Suprapubic skin (tissue), 4 donors: ENCODE measurements around the gene ZC3HAV1. TPM values are rescaled to one million over a fixed set of nuclear protein-coding genes. Genes with fewer than 3 reads are reported as not detected.

Experiments
- DNase-seq, 2 donors: peaks; one replicate each; pipeline ENCODE4 v3.0.0-alpha.2; 2019; ENCODE audit warnings: low spot score in 2 of 2
- H3K27ac ChIP-seq: fragments of 200-600 bp; sonication (generic); one replicate; pipeline ENCODE4 v1.5.1; 2019
- H3K27me3 ChIP-seq: fragments of 200-600 bp; sonication (generic); one replicate; pipeline ENCODE4 v1.5.1; 2019
- H3K36me3 ChIP-seq: fragments of 200-600 bp; sonication (generic); one replicate; pipeline ENCODE4 v1.5.1; 2019
- H3K4me1 ChIP-seq: fragments of 200-600 bp; sonication (generic); one replicate; pipeline ENCODE4 v1.5.1; 2019
- H3K4me3 ChIP-seq: fragments of 200-600 bp; sonication (generic); one replicate; pipeline ENCODE4 v1.5.1; 2019; ENCODE audit warnings: mild to moderate bottlenecking
- H3K9me3 ChIP-seq: fragments of 200-600 bp; sonication (generic); one replicate; pipeline ENCODE4 v1.5.1; 2019
- CTCF ChIP-seq, 2 donors: fragments of 200-600 bp in 1 of 2; fragments of 450-650 bp in 1 of 2; sonication (generic) in 1 of 2; IDR thresholded peaks; one replicate each; pipeline ENCODE4 v1.5.1; 2016 to 2019; ENCODE audit warnings: antibody characterized with exemption in 2 of 2, mild to moderate bottlenecking in 1 of 2, moderate library complexity in 1 of 2
- EP300 ChIP-seq: sonication (generic); formaldehyde crosslinking; IDR thresholded peaks from one replicate; pipeline ENCODE4 v1.6.1; 2017; ENCODE audit warnings: antibody characterized with exemption
- POLR2A ChIP-seq, 2 donors: fragments of 450-650 bp; IDR thresholded peaks; one replicate each; pipeline ENCODE4 v1.6.1; 2017; ENCODE audit warnings: antibody characterized with exemption in 2 of 2, mild to moderate bottlenecking in 2 of 2, moderate library complexity in 2 of 2
- POLR2AphosphoS5 ChIP-seq, 3 donors: sonication (generic); formaldehyde crosslinking; IDR thresholded peaks; one replicate each; pipeline ENCODE4 v1.6.1; 2017; ENCODE audit warnings: antibody characterized with exemption in 3 of 3
- WGBS: methylation state at CpG from one replicate; pipeline ENCODE4 v1.1.5; 2018; 5-methylcytosine and 5-hydroxymethylcytosine counted together
- total RNA-seq, 4 donors: library from RNA; depleted of rRNA; stranded (reverse); fragments of >200 nt; gene quantifications; one replicate each; pipeline ENCODE4 v1.1.0, GENCODE V29; 2016

ZC3HAV1 gene
- 10 to 100 TPM; 27.0 to 34.4 (median 29.8) TPM for total RNA-seq

GRCh38 chr7:139109188-139109982, at the start of gene ZC3HAV1:
TSS of gene ZC3HAV1 (minus strand) at chr7:139109720. CDS start at chr7:139109331, 389 bp downstream.
- peaks cover 38% of the 10 kb centered on the region for H3K4me1 ChIP-seq
- WGBS = under 1% methylated on average over 27 of the region's 68 CpGs
- H3K4me3 ChIP-seq = peak within 1 kb of the TSS; percentile 90
- no peaks in the 10 kb centered on the region for H3K27me3 ChIP-seq
- TF ChIP-seq POLR2AphosphoS5 (IDR thresholded peaks at IDR 0.05) (peak in 2 of 3 donors; percentile 8 to 44), POLR2A (IDR thresholded peaks at IDR 0.05) (peak; percentile 48 to 69), CTCF (IDR thresholded peaks at IDR 0.05) (no peak), EP300 (no peak)
- H3K9me3 ChIP-seq = no peaks in the 10 kb centered on the region
- peak; percentile 92 to 95 for DNase-seq
- H3K36me3 ChIP-seq = no peaks in the 10 kb centered on the region
- peak within 1 kb of the TSS; percentile 96 for H3K27ac ChIP-seq

- H3K36me3 ChIP-seq = no peaks in the 10 kb centered on the region
- WGBS = 66% methylated on average over 2 of the region's 2 CpGs
- no peak for TF ChIP-seq POLR2A (IDR thresholded peaks at IDR 0.05)
- H3K27ac ChIP-seq = no peak overlapping the region
- H3K27me3 ChIP-seq = no peaks in the 10 kb centered on the region
- no peak overlapping the region for H3K4me3 ChIP-seq
- H3K4me1 ChIP-seq = no peaks in the 10 kb centered on the region
- H3K9me3 ChIP-seq = no peaks in the 10 kb centered on the region
- DNase-seq = no peak
Measured at GRCh38 chr7:139153832-139154231, 44.3 kb upstream of the ZC3HAV1 start.

GRCh38 chr7:139152149-139152548, 42.6 kb upstream of the ZC3HAV1 start:
- Histone ChIP-seq H3K4me3 (no peak overlapping the region), H3K27ac (no peak overlapping the region), H3K27me3 (no peaks in the 10 kb centered on the region), H3K4me1 (no peaks in the 10 kb centered on the region), H3K9me3 (no peaks in the 10 kb centered on the region), H3K36me3 (no peaks in the 10 kb centered on the region)
- no peak for DNase-seq
- TF ChIP-seq POLR2A (IDR thresholded peaks at IDR 0.05) (no peak), POLR2AphosphoS5 (IDR thresholded peaks at IDR 0.05) (no peak)
- 94% methylated on average over 1 of the region's 1 CpG for WGBS

- Histone ChIP-seq H3K4me3 (no peak overlapping the region), H3K9me3 (no peaks in the 10 kb centered on the region), H3K27ac (no peak overlapping the region), H3K36me3 (peaks cover 6% of the 10 kb centered on the region), H3K4me1 (peaks cover 5% of the 10 kb centered on the region), H3K27me3 (no peaks in the 10 kb centered on the region)
- TF ChIP-seq CTCF (IDR thresholded peaks at IDR 0.05) = no peak
- WGBS = 85% methylated on average over 4 of the region's 4 CpGs
- no peak for DNase-seq
Measured at GRCh38 chr7:139139150-139139549, 29.6 kb upstream of the ZC3HAV1 start.

GRCh38 chr7:139133335-139134139, 24.0 kb upstream of the ZC3HAV1 start:
- 1% methylated on average over 28 of the region's 36 CpGs for WGBS
- no peaks in the 10 kb centered on the region for H3K36me3 ChIP-seq
- peak overlapping the region; percentile 56 for H3K4me3 ChIP-seq
- no peaks in the 10 kb centered on the region for H3K27me3 ChIP-seq
- peak overlapping the region; percentile 45 for H3K27ac ChIP-seq
- peak; percentile 89 to 96 for DNase-seq
- TF ChIP-seq POLR2A (IDR thresholded peaks at IDR 0.05) = no peak
- TF ChIP-seq EP300 = no peak
- TF ChIP-seq POLR2AphosphoS5 (IDR thresholded peaks at IDR 0.05) = peak in 1 of 3 donors; percentile 55
- TF ChIP-seq CTCF (IDR thresholded peaks at IDR 0.05) = no peak
- H3K4me1 ChIP-seq = peaks cover 15% of the 10 kb centered on the region
- H3K9me3 ChIP-seq = no peaks in the 10 kb centered on the region

GRCh38 chr7:139132887-139133286, 23.4 kb upstream of the ZC3HAV1 start:
- peak overlapping the region; percentile 56 for H3K4me3 ChIP-seq
- WGBS = 53% methylated on average over 6 of the region's 6 CpGs
- TF ChIP-seq POLR2A (IDR thresholded peaks at IDR 0.05) (no peak), CTCF (IDR thresholded peaks at IDR 0.05) (no peak), EP300 (no peak), POLR2AphosphoS5 (IDR thresholded peaks at IDR 0.05) (no peak)
- DNase-seq = no peak
- no peak overlapping the region for H3K27ac ChIP-seq
- no peaks in the 10 kb centered on the region for H3K9me3 ChIP-seq
- no peaks in the 10 kb centered on the region for H3K36me3 ChIP-seq
- H3K4me1 ChIP-seq = peaks cover 15% of the 10 kb centered on the region
- no peaks in the 10 kb centered on the region for H3K27me3 ChIP-seq
